HG03196 (cell line): ENCODE measurements around the gene MKKS.

Source experiments
- ATAC-seq: cut with Tn5 transposase; IDR thresholded peaks from one replicate; pipeline ENCODE4 v1.9.1; 2021; ENCODE audit not compliant: unreplicated experiment

The MKKS gene

GRCh38 chr20:10370091-10370887, 63.7 kb downstream of the MKKS start:
- ATAC-seq: no peak

DNA sequence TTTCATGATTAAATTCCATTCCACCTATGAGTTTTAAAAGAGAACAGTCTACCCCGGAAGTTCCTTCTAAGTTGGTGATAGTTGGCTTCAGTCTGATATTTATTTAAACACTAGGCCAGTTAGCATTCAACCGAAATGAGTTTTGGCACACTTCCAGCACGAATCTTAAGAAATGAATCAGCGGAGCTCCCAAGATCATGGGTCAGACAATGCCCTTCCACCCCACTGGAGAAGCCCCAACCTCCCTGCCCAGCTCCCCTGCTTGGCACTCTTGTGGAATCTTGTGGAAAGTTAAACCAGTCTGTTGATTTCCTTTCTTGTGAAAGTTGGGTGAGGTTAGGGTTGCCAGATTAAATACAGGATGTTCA, 64.3 kb downstream of the MKKS start:
- no peak for ATAC-seq

- no peak for ATAC-seq
Observed at GRCh38 chr20:10368702-10369041, 65.3 kb downstream of the MKKS start.

- ATAC-seq: no peak
Observed at GRCh38 chr20:10367943-10368701, 65.9 kb downstream of the MKKS start.

DNA sequence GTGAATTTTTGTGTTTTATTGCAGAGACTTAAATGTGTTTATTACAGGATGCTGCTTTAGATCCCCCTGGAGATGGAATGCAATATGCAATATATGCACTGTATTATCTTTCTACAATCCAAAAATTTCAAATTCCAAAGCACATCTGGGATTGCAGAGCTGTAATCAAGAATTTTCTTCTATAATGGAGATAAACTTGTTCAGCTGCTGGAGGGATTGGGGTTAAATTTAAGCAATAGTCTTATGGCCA, 66.4 kb downstream of the MKKS start:
- no peak for ATAC-seq

- no peak for ATAC-seq
Observed at GRCh38 chr20:10366898-10367692, 66.9 kb downstream of the MKKS start.

GRCh38 chr20:10362674-10363073, 71.3 kb downstream of the MKKS start:
- peak; percentile 72 for ATAC-seq

DNA sequence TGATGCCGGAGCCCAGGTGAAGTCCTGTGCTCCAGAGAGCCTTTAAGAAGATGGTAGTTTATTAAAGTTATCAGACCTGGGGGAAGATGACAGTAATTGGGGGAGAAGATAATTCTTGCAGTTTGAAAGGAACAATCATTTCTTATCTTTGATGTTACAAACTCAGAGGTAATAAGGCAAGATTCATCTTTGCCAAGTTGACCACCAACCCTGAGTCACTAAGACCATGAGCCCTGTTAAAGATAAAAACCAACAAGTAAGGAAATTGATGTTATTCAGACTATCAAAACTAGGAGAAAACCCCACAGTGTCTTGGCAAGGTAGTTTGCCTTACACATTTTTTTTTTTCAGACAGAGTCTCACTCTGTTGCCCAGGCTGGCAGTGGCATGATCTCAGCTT, 73.1 kb downstream of the MKKS start:
- no peak for ATAC-seq

DNA sequence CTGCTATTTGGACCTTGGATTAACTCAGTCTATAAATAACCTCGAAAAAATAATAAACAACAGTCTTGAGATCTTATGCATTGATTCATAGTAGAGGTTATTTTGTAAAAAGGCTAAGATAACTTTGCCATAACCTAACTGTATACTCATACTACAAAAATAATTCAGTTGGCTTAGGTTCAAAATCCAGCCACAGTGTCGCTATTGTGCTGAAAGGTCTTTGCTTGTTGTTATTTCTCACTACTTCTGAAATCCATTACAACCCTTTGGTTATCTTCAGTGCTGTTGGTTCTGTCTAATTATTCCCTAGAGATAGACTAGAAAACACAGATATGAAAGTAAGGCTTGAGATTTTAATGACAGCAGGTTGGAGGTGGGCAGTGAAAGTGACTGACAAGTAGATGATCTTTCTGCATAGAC, 74.4 kb downstream of the MKKS start:
- no peak for ATAC-seq

- ATAC-seq: no peak
Observed at GRCh38 chr20:10357974-10358373, 76.0 kb downstream of the MKKS start.

GRCh38 chr20:10357061-10357708, 76.8 kb downstream of the MKKS start:
- no peak for ATAC-seq

DNA sequence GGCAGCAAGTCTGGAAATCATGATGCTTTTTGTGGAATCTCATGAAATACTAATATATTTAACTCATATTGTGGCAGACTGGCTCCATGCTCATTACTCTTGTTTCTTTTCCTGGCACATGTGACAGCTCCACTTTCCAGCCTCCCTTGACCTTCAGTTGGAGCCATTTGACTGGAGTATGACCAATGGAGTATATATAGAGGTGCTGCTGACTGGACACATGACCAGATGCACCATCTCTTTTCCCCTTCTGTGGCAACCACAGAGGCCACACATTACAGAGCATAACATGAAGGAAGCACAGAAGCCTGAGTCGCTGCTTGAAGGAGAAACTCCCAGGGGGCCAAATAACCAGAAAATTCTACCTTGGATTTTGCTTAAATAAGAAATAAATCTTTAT, 77.4 kb downstream of the MKKS start:
- ATAC-seq: no peak

DNA sequence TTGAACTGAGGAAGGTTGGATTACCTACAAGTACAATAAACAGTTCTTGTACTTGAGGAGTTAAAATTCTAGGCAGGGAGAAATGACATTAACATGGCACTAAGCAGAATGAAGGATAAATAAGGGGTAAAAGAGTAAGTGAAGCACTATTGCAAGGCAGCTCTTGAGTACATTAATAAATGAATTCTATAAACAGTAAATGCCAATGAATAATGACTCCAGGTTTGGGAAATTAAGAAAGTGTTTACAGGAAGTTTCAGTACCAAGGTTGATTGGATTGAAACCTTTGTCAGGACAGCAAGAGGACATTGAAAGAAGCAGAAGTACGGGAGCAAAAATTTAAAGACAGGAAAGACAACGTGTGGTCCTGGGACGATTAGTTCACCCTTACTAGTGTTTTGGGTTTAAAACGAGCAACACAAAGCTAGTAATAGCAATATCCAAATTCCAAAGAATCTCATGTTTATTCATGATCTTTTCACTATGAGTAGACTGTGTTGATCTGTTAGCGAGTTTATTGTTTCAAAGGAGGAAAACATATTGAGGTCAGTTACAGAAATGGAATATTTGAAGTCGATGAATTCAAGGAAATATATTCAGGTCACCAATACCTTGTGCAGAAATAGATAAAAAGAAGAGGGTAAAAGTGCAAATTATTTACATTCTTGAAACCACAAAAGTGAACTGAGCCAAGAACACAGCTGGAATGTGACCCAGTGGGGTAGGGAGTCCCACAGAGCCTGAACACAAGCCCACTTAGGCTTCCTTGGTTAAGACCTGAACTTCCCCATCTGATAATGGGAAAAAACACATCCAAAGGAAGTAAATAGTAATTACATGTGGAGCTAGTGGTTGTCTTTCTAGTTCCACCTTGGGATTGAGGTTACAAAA, 80.8 kb downstream of the MKKS start:
- ATAC-seq: no peak
